K562 (cell line): ENCODE measurements around the gene HECW1. TPM values are rescaled to one million over a fixed set of nuclear protein-coding genes. Genes with fewer than 3 reads are reported as not detected.

Experiments used
- ATAC-seq: fragments of 200-7000 bp; cut with Tn5 transposase; 3 replicates; pipeline ENCODE4 v1.9.1; 2020; ENCODE audit warnings: moderate library complexity
- BruUV-seq: library from RNA; stranded (reverse); fragments of 400-500 nt; replicated peaks from 2 replicates; lab custom pipeline; 2021; lab: Mats Ljungman, UMichigan
- CTCF ChIA-PET: fragments of 300-600 bp; formaldehyde crosslinking; extraction: SDS; loops from one replicate; lab custom pipeline; 2021; ENCODE audit warnings: low intra/inter-chr PET ratio; lab: Yijun Ruan, JAX
- POLR2A ChIA-PET: fragments of 300-600, 350-650 bp; sonication (Branson Sonifier 250); formaldehyde crosslinking; extraction: SDS; loops from one replicate; lab custom pipeline; 2021; ENCODE audit warnings: antibody characterized with exemption, inconsistent platforms; lab: Yijun Ruan, JAX
- DNase-seq, 4 experiments: peaks; one replicate each; pipeline versions ENCODE4 v3.0.0 to v3.0.0-alpha.2; 2011 to 2018; ENCODE audit warnings: low spot score in 3 of 4, mixed read lengths in 3 of 4; ENCODE audit errors: extremely low read depth in 1 of 4
- FAIRE-seq: peaks from 2 replicates; lab custom pipeline; 2011; peaks lifted over from hg19 to GRCh38; lab: Jason Lieb, UNC
- H2AFZ ChIP-seq: 2 replicates; pipeline ENCODE4 v1.6.0; 2011; ENCODE audit warnings: low read depth, low read length, control low read depth, inconsistent platforms
- H3K27ac ChIP-seq: fragments of 200-600 bp; 3 replicates; pipeline ENCODE4 v1.8.0; 2011; ENCODE audit warnings: low read depth, mild to moderate bottlenecking, control low read depth, inconsistent platforms, low read length, moderate library complexity, mixed read lengths; ENCODE audit errors: extremely low read depth
- H3K27me3 ChIP-seq, 2 experiments: fragments of 300-600 bp in 1 of 2; 2 replicates in 1 of 2; 3 replicates in 1 of 2; pipeline versions ENCODE4 v1.6.0 to v1.8.0; 2011; ENCODE audit warnings: inconsistent platforms in 2 of 2, low read length in 2 of 2, mild to moderate bottlenecking in 1 of 2, mixed read lengths in 1 of 2, moderate library complexity in 1 of 2; ENCODE audit not compliant: control insufficient read depth in 2 of 2, insufficient read depth in 2 of 2
- H3K36me3 ChIP-seq: fragments of 300-600 bp; 3 replicates; pipeline ENCODE4 v1.8.0; 2011; ENCODE audit warnings: mild to moderate bottlenecking, low read length, inconsistent platforms; ENCODE audit not compliant: control insufficient read depth, insufficient read depth
- H3K4me1 ChIP-seq, 2 experiments: fragments of 200-600 bp in 1 of 2; replicated peaks in 1 of 2; 2 replicates in 1 of 2; 3 replicates in 1 of 2; pipeline versions ENCODE4 v1.5.1 to v1.8.0; 2011; ENCODE audit warnings: inconsistent platforms in 2 of 2, low read length in 2 of 2, mild to moderate bottlenecking in 1 of 2, mixed read lengths in 1 of 2, moderate library complexity in 1 of 2; ENCODE audit not compliant: control insufficient read depth in 2 of 2, insufficient read depth in 2 of 2
- H3K4me2 ChIP-seq: 2 replicates; pipeline ENCODE4 v1.6.1; 2011; ENCODE audit warnings: low read length, control low read depth, inconsistent platforms, mixed read lengths; ENCODE audit not compliant: insufficient read depth
- H3K4me3 ChIP-seq: fragments of 200-600 bp; sonication (generic), shearing (Covaris generic); 2 replicates; pipeline ENCODE4 v1.5.1; 2016; ENCODE audit warnings: control low read depth, inconsistent platforms
- H3K79me2 ChIP-seq: fragments of 200-600 bp; 3 replicates; pipeline ENCODE4 v1.8.0; 2011; ENCODE audit warnings: low read length, inconsistent platforms; ENCODE audit not compliant: control insufficient read depth, insufficient read depth
- H3K9ac ChIP-seq, 2 experiments: 2 replicates each; pipeline versions ENCODE4 v1.6.0 to v1.6.1; 2011; ENCODE audit warnings: low read depth in 2 of 2, low read length in 2 of 2, control low read depth in 1 of 2, inconsistent platforms in 1 of 2, mild to moderate bottlenecking in 1 of 2, mixed read lengths in 1 of 2; ENCODE audit not compliant: insufficient read depth in 1 of 2
- H3K9me1 ChIP-seq: one replicate; pipeline ENCODE4 v1.6.0; 2011; ENCODE audit warnings: inconsistent platforms, mild to moderate bottlenecking, low read length, moderate library complexity; ENCODE audit not compliant: control insufficient read depth, insufficient read depth
- H3K9me3 ChIP-seq: replicated peaks from 2 replicates; pipeline ENCODE4 v1.5.1; 2011; ENCODE audit warnings: low read depth, low read length, inconsistent platforms; ENCODE audit not compliant: control insufficient read depth, insufficient read depth
- H4K20me1 ChIP-seq: replicated peaks from 2 replicates; pipeline ENCODE4 v1.6.1; 2011; ENCODE audit warnings: low read length, inconsistent platforms, mixed read lengths; ENCODE audit not compliant: control insufficient read depth, insufficient read depth
- CHD4 ChIP-seq: fragments of 200-600 bp; sonication (generic); IDR thresholded peaks from 3 replicates; pipeline ENCODE4 v1.6.1; 2012; ENCODE audit warnings: low read depth, mild to moderate bottlenecking, mixed read lengths, low read length, inconsistent platforms; ENCODE audit not compliant: insufficient read depth, insufficient replicate concordance, poor library complexity, severe bottlenecking
- MCM2 ChIP-seq: fragments of 450-650 bp; IDR thresholded peaks from 2 replicates; pipeline ENCODE4 v1.6.1; 2017; ENCODE audit warnings: low read depth, mild to moderate bottlenecking
- MTA1 ChIP-seq: fragments of 450-650 bp; IDR thresholded peaks from 2 replicates; pipeline ENCODE4 v1.6.1; 2017; ENCODE audit warnings: borderline replicate concordance
- RBM22 ChIP-seq: fragments of 200-400 bp; formaldehyde crosslinking; IDR thresholded peaks from 2 replicates; pipeline ENCODE4 v1.6.1; 2018; ENCODE audit warnings: low read length, low read depth; ENCODE audit not compliant: poor library complexity, severe bottlenecking
- SRSF9 ChIP-seq: fragments of 200-400 bp; formaldehyde crosslinking; IDR thresholded peaks from 2 replicates; pipeline ENCODE4 v1.6.1; 2017; ENCODE audit warnings: low read depth, low read length, borderline replicate concordance
- TEAD4 ChIP-seq, 2 experiments: sonication (generic) in 1 of 2; formaldehyde crosslinking in 1 of 2; IDR thresholded peaks; 2 replicates each; pipeline versions ENCODE4 v1.6.1 to v1.8.0; 2012 to 2022; ENCODE audit warnings: borderline replicate concordance in 1 of 2, inconsistent platforms in 1 of 2, low read length in 1 of 2, mild to moderate bottlenecking in 1 of 2, missing genetic modification reagents in 1 of 2
- THRAP3 ChIP-seq: fragments of 450-650 bp; IDR thresholded peaks from 2 replicates; pipeline ENCODE4 v1.6.1; 2016; ENCODE audit warnings: mild to moderate bottlenecking, inconsistent platforms, borderline replicate concordance
- ZNF740 ChIP-seq, 3 experiments: fragments of 200-800 bp in 1 of 3; sonication (Bioruptor generic) in 1 of 3; sonication (generic) in 1 of 3; formaldehyde crosslinking in 1 of 3; IDR thresholded peaks; 2 replicates each; pipeline versions ENCODE4 v1.6.1 to v1.8.0; 2016 to 2022; ENCODE audit warnings: mild to moderate bottlenecking in 2 of 3, missing compliant biosample characterization in 2 of 3, missing genetic modification characterization in 2 of 3, missing genetic modification reagents in 1 of 3
- WGBS: fragments of 100-300 bp; shearing (Covaris generic); methylation state at CpG from one replicate; pipeline ENCODE4 v1.1.6; 2016; ENCODE audit warnings: low coverage, mixed read lengths; ENCODE audit not compliant: insufficient coverage; ENCODE audit errors: missing lambda C conversion rate; 5-methylcytosine and 5-hydroxymethylcytosine counted together
- in situ Hi-C: fragments of 300-500 bp; cut with MboI; formaldehyde crosslinking; loops from 4 replicates; pipeline ENCODE4 v1.15.0; 2018; ENCODE audit warnings: inconsistent platforms, mixed read lengths
- intact Hi-C: fragments of 100-400 bp; cut with micrococcal nuclease; formaldehyde crosslinking; loops from 2 replicates; pipeline ENCODE4 v1.14.2; 2022
- polyA plus RNA-seq, 8 experiments: library from polyadenylated mRNA; depleted of rRNA in 4 of 8; stranded (reverse) in 5 of 8; unstranded in 3 of 8; fragments of >200 nt; fragmentation: Nextera tagmentation in 2 of 8; fragmentation: Illumina TruSeq in 1 of 8; extraction: Ambion mirVana in 2 of 8; extraction: Trizol in 1 of 8; gene quantifications; 2 replicates each; pipeline versions ENCODE4 v1.2.1 to v1.2.3, GENCODE V29; 2011 to 2014; ENCODE audit warnings: inconsistent platforms in 1 of 8, missing spikeins in 1 of 8
- total RNA-seq, 7 experiments: library from RNA; depleted of rRNA in 6 of 7; stranded (reverse); fragments of >200 nt in 6 of 7; fragmentation: Illumina TruSeq in 2 of 7; extraction: Trizol in 2 of 7; gene quantifications; 2 replicates each; pipeline versions ENCODE4 v1.2.1 to v1.2.3, GENCODE V29; 2011 to 2021; ENCODE audit warnings: low replicate concordance in 1 of 7
- TF ChIP-seq, protein P1 (sequence below): fragments of 250-450 bp; sonication (Bioruptor Pico); IDR thresholded peaks from 2 replicates; pipeline ENCODE4 v1.8.0; 2021; ENCODE audit warnings: moderate library complexity, mild to moderate bottlenecking, inconsistent platforms
- TF ChIP-seq, protein P2 (sequence below): conservative IDR thresholded peaks from 2 replicates; pipeline ENCODE4 v1.6.1; 2011; ENCODE audit warnings: low read depth, mild to moderate bottlenecking, low read length; ENCODE audit not compliant: control insufficient read depth
- TF ChIP-seq, protein P3 (sequence below): fragments of 450-650 bp; formaldehyde crosslinking; conservative IDR thresholded peaks from 2 replicates; pipeline ENCODE4 v1.4.0; 2022; ENCODE audit warnings: mild to moderate bottlenecking, missing genetic modification characterization

HECW1 gene
- total and polyA plus RNA-seq, 9 of the 15 experiments (the other 6 are each of a cell fraction or from before 2014, with no cell fraction given) = 0.07 to 0.31 (median 0.13) TPM; not detected in 4

DNA sequence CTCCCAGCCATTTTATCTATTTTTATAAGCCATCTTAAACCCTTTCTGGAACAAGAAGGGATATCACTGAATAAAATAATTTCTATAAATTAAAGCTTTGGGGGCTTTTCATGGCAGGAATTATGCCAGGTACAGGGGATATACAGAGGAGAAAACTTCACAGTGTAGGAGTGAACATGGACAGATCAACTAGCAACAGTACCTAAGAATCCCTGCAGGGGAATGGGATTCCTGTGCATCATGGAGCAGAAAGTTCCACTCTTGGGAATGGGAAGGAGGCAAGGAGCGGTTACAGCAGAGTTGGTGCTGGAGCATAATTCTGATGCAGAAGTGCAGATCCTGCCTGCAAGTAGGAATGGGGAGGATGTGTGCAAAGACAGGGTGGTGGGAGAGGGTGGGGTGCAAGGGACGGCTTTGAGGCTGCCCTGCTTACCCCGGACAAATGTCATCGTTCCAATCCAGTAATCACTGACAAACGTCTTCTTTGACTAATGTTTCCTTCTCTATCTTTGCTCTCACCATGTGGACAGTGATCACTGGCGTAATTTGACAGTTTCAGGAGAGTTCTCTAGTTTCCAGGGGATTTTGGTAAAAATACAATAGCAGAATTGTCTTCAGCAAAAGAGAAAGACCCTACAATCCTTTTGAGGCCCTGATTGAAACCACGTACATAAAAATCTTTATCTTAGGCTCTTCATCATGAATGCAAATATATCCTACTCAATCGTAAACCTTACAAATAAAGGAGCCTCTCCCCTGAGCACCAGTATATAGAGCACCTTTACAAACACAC is 196.7 kb downstream of the HECW1 start:
- no peak overlapping the region for H3K4me3 ChIP-seq
- no peaks in the 10 kb centered on the region for H3K9me1 ChIP-seq
- no peaks in the 10 kb centered on the region for H4K20me1 ChIP-seq
- H3K9me3 ChIP-seq = no peaks in the 10 kb centered on the region
- H3K4me2 ChIP-seq = no peak overlapping the region
- 0% methylated on average over 8 of the region's 8 CpGs for WGBS
- FAIRE-seq = no peak
- H2AFZ ChIP-seq = no peak overlapping the region
- TF ChIP-seq, protein P1, sequence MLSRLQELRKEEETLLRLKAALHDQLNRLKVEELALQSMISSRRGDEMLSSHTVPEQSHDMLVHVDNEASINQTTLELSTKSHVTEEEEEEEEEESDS = no peak
- TF ChIP-seq THRAP3 (no peak), MTA1 (no peak), CHD4 (no peak), ZNF740 (CRISPR knock-in tag; IDR thresholded peaks at IDR 0.05) (no peak), ZNF740 (tag; IDR thresholded peaks at IDR 0.05) (no peak), TEAD4 (IDR thresholded peaks at IDR 0.05; ENCODE audit: low read length) (no peak), TEAD4 (CRISPR knock-in tag; IDR thresholded peaks at IDR 0.05; ENCODE audit: borderline replicate concordance) (no peak), MCM2 (no peak), RBM22 (no peak), SRSF9 (no peak)
- TF ChIP-seq, protein P2, sequence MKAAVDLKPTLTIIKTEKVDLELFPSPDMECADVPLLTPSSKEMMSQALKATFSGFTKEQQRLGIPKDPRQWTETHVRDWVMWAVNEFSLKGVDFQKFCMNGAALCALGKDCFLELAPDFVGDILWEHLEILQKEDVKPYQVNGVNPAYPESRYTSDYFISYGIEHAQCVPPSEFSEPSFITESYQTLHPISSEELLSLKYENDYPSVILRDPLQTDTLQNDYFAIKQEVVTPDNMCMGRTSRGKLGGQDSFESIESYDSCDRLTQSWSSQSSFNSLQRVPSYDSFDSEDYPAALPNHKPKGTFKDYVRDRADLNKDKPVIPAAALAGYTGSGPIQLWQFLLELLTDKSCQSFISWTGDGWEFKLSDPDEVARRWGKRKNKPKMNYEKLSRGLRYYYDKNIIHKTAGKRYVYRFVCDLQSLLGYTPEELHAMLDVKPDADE = no peak
- TF ChIP-seq, protein P3, sequence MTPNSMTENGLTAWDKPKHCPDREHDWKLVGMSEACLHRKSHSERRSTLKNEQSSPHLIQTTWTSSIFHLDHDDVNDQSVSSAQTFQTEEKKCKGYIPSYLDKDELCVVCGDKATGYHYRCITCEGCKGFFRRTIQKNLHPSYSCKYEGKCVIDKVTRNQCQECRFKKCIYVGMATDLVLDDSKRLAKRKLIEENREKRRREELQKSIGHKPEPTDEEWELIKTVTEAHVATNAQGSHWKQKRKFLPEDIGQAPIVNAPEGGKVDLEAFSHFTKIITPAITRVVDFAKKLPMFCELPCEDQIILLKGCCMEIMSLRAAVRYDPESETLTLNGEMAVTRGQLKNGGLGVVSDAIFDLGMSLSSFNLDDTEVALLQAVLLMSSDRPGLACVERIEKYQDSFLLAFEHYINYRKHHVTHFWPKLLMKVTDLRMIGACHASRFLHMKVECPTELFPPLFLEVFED (CRISPR knock-in tag) = no peak
- TF ChIP-seq, all 486 proteins: peak for 0
- Histone ChIP-seq H3K4me1 (peaks cover 0 to 3% of the 10 kb centered on the region in 2 experiments; a peak in 1 of 5 replicates), H3K36me3 (no peaks in the 10 kb centered on the region), H3K79me2 (no peaks in the 10 kb centered on the region), H3K27me3 (peaks cover 21 to 28% of the 10 kb centered on the region in 2 experiments; a peak in 4 of 5 replicates), H3K9ac (no peak overlapping the region), H3K27ac (no peak overlapping the region)
- ATAC-seq = no peak
- no peak for DNase-seq
- no TSS peak for BruUV-seq
- POLR2A ChIA-PET = no interaction called here
- CTCF ChIA-PET = no interaction called here
- in situ Hi-C loops = no loop called here
- intact Hi-C loops = no loop called here
